Liver (tissue), 9 donors: Measurements from ENCODE around the gene CENPT. TPM values are rescaled to one million over a fixed set of nuclear protein-coding genes. Genes with fewer than 3 reads are reported as not detected.

ENCODE experiments used
- DNase-seq: peaks from one replicate; pipeline ENCODE4 v3.0.0-alpha.2; 2017; ENCODE audit warnings: low spot score
- H3K27ac ChIP-seq, 2 donors: one replicate each; pipeline ENCODE4 v1.7.0; 2013; ENCODE audit warnings: inconsistent platforms in 2 of 2, low read length in 2 of 2, control low read depth in 1 of 2, low read depth in 1 of 2, mild to moderate bottlenecking in 1 of 2
- H3K27me3 ChIP-seq, 4 donors: one replicate each; pipeline versions ENCODE4 v1.6.1 to v1.7.0; 2013; ENCODE audit warnings: low read length in 3 of 4, inconsistent platforms in 1 of 4, mild to moderate bottlenecking in 1 of 4, moderate library complexity in 1 of 4; ENCODE audit not compliant: control insufficient read depth in 4 of 4, insufficient read depth in 4 of 4
- H3K36me3 ChIP-seq, 4 donors: one replicate each; pipeline versions ENCODE4 v1.6.1 to v1.7.0; 2013; ENCODE audit warnings: low read length in 3 of 4, mild to moderate bottlenecking in 3 of 4, low read depth in 1 of 4, moderate library complexity in 1 of 4; ENCODE audit not compliant: control insufficient read depth in 4 of 4, insufficient read depth in 3 of 4
- H3K4me1 ChIP-seq, 4 donors: one replicate each; pipeline versions ENCODE4 v1.6.1 to v1.7.0; 2013; ENCODE audit warnings: low read length in 3 of 4, mild to moderate bottlenecking in 3 of 4, moderate library complexity in 1 of 4; ENCODE audit not compliant: control insufficient read depth in 4 of 4, insufficient read depth in 4 of 4
- H3K4me3 ChIP-seq, 3 donors: one replicate each; pipeline versions ENCODE4 v1.6.1 to v1.7.0; 2013; ENCODE audit warnings: low read length in 3 of 3, control low read depth in 1 of 3, low read depth in 1 of 3, mild to moderate bottlenecking in 1 of 3
- H3K9ac ChIP-seq, 2 donors: one replicate each; pipeline ENCODE4 v1.7.0; 2013; ENCODE audit warnings: low read length in 2 of 2, mild to moderate bottlenecking in 2 of 2, moderate library complexity in 2 of 2, control low read depth in 1 of 2, low read depth in 1 of 2
- H3K9me3 ChIP-seq, 4 donors: one replicate each; pipeline versions ENCODE4 v1.6.1 to v1.7.0; 2013; ENCODE audit warnings: low read length in 3 of 4; ENCODE audit not compliant: control insufficient read depth in 4 of 4
- EGR1 ChIP-seq, 2 donors: IDR thresholded peaks; 2 replicates each; pipeline ENCODE4 v1.6.1; 2016 to 2018; ENCODE audit warnings: antibody characterized with exemption in 2 of 2, low read depth in 2 of 2
- FOXA1 ChIP-seq: IDR thresholded peaks from 2 replicates; pipeline ENCODE4 v1.6.1; 2016; ENCODE audit warnings: antibody characterized with exemption
- FOXA2 ChIP-seq: IDR thresholded peaks from 2 replicates; pipeline ENCODE4 v1.6.1; 2016; ENCODE audit warnings: antibody characterized with exemption
- GABPA ChIP-seq, 2 donors: IDR thresholded peaks in 1 of 2; conservative IDR thresholded peaks in 1 of 2; 2 replicates each; pipeline ENCODE4 v1.6.1; 2016; ENCODE audit warnings: antibody characterized with exemption in 2 of 2, mild to moderate bottlenecking in 1 of 2, moderate library complexity in 1 of 2
- HNF4A ChIP-seq, 2 donors: conservative IDR thresholded peaks; 2 replicates each; pipeline ENCODE4 v1.6.1; 2016; ENCODE audit warnings: antibody characterized with exemption in 2 of 2, mild to moderate bottlenecking in 2 of 2
- HNF4G ChIP-seq: IDR thresholded peaks from 2 replicates; pipeline ENCODE4 v1.6.1; 2016; ENCODE audit warnings: antibody characterized with exemption
- JUND ChIP-seq, 2 donors: IDR thresholded peaks; 2 replicates each; pipeline ENCODE4 v1.6.1; 2016; ENCODE audit warnings: antibody characterized with exemption in 2 of 2
- NR2F2 ChIP-seq: IDR thresholded peaks from 2 replicates; pipeline ENCODE4 v1.6.1; 2016; ENCODE audit warnings: antibody characterized with exemption
- RAD21 ChIP-seq, 2 donors: IDR thresholded peaks; 2 replicates each; pipeline ENCODE4 v1.6.1; 2016; ENCODE audit warnings: antibody characterized with exemption in 2 of 2, mild to moderate bottlenecking in 2 of 2
- RXRA ChIP-seq, 2 donors: IDR thresholded peaks; 2 replicates each; pipeline ENCODE4 v1.6.1; 2017 to 2018; ENCODE audit warnings: antibody characterized with exemption in 2 of 2, mild to moderate bottlenecking in 1 of 2
- SP1 ChIP-seq: IDR thresholded peaks from 2 replicates; pipeline ENCODE4 v1.6.1; 2018; ENCODE audit warnings: antibody characterized with exemption, mild to moderate bottlenecking
- TAF1 ChIP-seq: conservative IDR thresholded peaks from 2 replicates; pipeline ENCODE4 v1.6.1; 2016; ENCODE audit warnings: antibody characterized with exemption, mild to moderate bottlenecking
- YY1 ChIP-seq: IDR thresholded peaks from 2 replicates; pipeline ENCODE4 v1.6.1; 2016; ENCODE audit warnings: antibody characterized with exemption, mild to moderate bottlenecking
- WGBS: extraction: QIAGEN DNeasy Blood & Tissue Kit; methylation state at CpG from one replicate; pipeline ENCODE4 v1.1.7; 2013; 5-methylcytosine and 5-hydroxymethylcytosine counted together
- polyA plus RNA-seq, 2 donors: library from polyadenylated mRNA; stranded (reverse) in 1 of 2; unstranded in 1 of 2; fragments of 200-250 nt in 1 of 2; fragments of >200 nt in 1 of 2; fragmentation: Nextera tagmentation in 1 of 2; extraction: Ambion mirVana in 1 of 2; gene quantifications; one replicate each; pipeline versions ENCODE4 v1.2.1 to v1.2.3, GENCODE V29; 2013 to 2015
- total RNA-seq, 2 donors: library from RNA; depleted of rRNA; stranded (reverse); fragments of >200 nt; gene quantifications; one replicate each; pipeline ENCODE4 v1.2.3, GENCODE V29; 2014
- TF ChIP-seq, protein P1 (sequence below): IDR thresholded peaks from 2 replicates; pipeline ENCODE4 v1.6.1; 2016; ENCODE audit warnings: antibody characterized with exemption
- TF ChIP-seq, protein P2 (sequence below): fragments of 150-350 bp; IDR thresholded peaks from 2 replicates; pipeline ENCODE4 v1.5.1; 2017; ENCODE audit warnings: improper control_type of control experiment, low read depth, low read length; ENCODE audit not compliant: missing input control
- TF ChIP-seq, protein P3 (sequence below): IDR thresholded peaks from 2 replicates; pipeline ENCODE4 v1.6.1; 2016; ENCODE audit warnings: antibody characterized with exemption
- TF ChIP-seq, protein P4 (sequence below): IDR thresholded peaks from 2 replicates; pipeline ENCODE4 v1.6.1; 2016; ENCODE audit warnings: antibody characterized with exemption
- donor health status: healthy.
- donor health status: healthy.
- donor health status: healthy.
- donor health status: healthy.
- donor health status: healthy.

The CENPT gene
- total and polyA plus RNA-seq, 4 donors, result 11.4 to 26.9 (median 19.3) TPM

DNA sequence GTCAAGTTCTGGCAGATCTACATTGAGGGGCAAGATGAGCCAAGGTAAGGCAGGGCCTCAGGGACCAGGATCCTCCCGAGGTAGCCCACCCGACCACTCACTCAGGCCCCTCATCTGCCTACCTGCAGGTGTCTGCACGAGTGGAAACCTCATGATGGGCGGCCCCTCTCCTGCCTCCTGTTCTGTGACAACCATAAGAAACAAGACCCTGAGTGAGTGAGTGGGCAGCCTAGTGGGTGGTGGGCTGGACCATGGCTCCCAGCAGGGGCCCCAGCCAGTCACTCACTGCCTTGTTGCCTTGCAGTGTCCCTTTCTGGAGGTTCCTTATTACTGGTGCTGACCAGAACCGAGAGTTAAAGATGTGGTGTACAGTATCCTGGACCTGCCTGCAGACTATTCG lies 30.7 kb upstream of the CENPT start (continued):
- TF ChIP-seq, protein P1, sequence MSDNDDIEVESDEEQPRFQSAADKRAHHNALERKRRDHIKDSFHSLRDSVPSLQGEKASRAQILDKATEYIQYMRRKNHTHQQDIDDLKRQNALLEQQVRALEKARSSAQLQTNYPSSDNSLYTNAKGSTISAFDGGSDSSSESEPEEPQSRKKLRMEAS, result no peak
- no peak for TF ChIP-seq RXRA (IDR thresholded peaks at IDR 0.05)
- no peak for TF ChIP-seq FOXA1
- TF ChIP-seq, protein P2, sequence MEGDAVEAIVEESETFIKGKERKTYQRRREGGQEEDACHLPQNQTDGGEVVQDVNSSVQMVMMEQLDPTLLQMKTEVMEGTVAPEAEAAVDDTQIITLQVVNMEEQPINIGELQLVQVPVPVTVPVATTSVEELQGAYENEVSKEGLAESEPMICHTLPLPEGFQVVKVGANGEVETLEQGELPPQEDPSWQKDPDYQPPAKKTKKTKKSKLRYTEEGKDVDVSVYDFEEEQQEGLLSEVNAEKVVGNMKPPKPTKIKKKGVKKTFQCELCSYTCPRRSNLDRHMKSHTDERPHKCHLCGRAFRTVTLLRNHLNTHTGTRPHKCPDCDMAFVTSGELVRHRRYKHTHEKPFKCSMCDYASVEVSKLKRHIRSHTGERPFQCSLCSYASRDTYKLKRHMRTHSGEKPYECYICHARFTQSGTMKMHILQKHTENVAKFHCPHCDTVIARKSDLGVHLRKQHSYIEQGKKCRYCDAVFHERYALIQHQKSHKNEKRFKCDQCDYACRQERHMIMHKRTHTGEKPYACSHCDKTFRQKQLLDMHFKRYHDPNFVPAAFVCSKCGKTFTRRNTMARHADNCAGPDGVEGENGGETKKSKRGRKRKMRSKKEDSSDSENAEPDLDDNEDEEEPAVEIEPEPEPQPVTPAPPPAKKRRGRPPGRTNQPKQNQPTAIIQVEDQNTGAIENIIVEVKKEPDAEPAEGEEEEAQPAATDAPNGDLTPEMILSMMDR, result no peak
- TF ChIP-seq EGR1 (IDR thresholded peaks at IDR 0.05; ENCODE audit: low read depth in 2 of 2), result no peak
- no peak for TF ChIP-seq GABPA (IDR thresholded peaks at IDR 0.05 in 1 of 2, conservative IDR thresholded peaks at IDR 0.05 in 1 of 2)

DNA sequence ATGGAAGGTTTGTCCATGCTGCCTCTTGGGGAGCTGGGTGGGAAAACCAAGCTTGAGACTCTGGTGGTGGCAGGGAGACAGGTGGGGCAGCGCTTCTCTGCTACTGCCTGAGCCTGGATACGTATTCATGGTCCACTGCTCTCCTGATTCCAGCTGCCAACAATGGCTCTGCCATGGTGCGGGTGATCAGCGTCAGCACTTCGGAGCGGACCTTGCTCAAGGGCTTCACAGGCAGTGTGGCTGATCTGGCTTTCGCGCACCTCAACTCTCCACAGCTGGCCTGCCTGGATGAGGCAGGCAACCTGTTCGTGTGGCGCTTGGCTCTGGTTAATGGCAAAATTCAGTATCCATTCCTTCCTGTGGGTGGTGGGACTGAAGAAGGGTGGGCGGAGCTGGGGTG lies 29.6 kb upstream of the CENPT start:
- no peak overlapping the region for H3K9ac ChIP-seq
- H3K27me3 ChIP-seq, result no peaks in the 10 kb centered on the region
- H3K27ac ChIP-seq, result no peak overlapping the region
- DNase-seq, result no peak
- TF ChIP-seq SP1 (no peak), RXRA (IDR thresholded peaks at IDR 0.05) (no peak), EGR1 (IDR thresholded peaks at IDR 0.05; ENCODE audit: low read depth in 2 of 2) (no peak), FOXA1 (no peak), TAF1 (no peak), HNF4A (conservative IDR thresholded peaks at IDR 0.05) (no peak), RAD21 (IDR thresholded peaks at IDR 0.05) (no peak), NR2F2 (no peak), FOXA2 (no peak), JUND (IDR thresholded peaks at IDR 0.05) (no peak), HNF4G (no peak), YY1 (no peak)
- TF ChIP-seq, protein P1, result no peak
- TF ChIP-seq, protein P3, sequence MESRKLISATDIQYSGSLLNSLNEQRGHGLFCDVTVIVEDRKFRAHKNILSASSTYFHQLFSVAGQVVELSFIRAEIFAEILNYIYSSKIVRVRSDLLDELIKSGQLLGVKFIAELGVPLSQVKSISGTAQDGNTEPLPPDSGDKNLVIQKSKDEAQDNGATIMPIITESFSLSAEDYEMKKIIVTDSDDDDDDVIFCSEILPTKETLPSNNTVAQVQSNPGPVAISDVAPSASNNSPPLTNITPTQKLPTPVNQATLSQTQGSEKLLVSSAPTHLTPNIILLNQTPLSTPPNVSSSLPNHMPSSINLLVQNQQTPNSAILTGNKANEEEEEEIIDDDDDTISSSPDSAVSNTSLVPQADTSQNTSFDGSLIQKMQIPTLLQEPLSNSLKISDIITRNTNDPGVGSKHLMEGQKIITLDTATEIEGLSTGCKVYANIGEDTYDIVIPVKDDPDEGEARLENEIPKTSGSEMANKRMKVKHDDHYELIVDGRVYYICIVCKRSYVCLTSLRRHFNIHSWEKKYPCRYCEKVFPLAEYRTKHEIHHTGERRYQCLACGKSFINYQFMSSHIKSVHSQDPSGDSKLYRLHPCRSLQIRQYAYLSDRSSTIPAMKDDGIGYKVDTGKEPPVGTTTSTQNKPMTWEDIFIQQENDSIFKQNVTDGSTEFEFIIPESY, result no peak
- TF ChIP-seq, protein P4, sequence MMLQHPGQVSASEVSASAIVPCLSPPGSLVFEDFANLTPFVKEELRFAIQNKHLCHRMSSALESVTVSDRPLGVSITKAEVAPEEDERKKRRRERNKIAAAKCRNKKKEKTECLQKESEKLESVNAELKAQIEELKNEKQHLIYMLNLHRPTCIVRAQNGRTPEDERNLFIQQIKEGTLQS, result no peak
- TF ChIP-seq, protein P2, result no peak
- H3K9me3 ChIP-seq, result no peaks in the 10 kb centered on the region
- H3K4me3 ChIP-seq, result no peak overlapping the region
- WGBS, result 95% methylated on average over 11 of the region's 11 CpGs
- peaks cover 30 to 56% (median 42%) of the 10 kb centered on the region in 4 donors for H3K36me3 ChIP-seq
- H3K4me1 ChIP-seq, result peaks cover 2 to 43% (median 29%) of the 10 kb centered on the region in 4 donors
